Measurements from ENCODE around the gene TMEM17.
"Not testable (repeated sequence)": the region's sequence is repeated elsewhere in the genome, so short reads cannot be mapped to it uniquely, and the experiment has no call there.

Gene TMEM17

GRCh38 chr2:62539606-62540407 lies 33.8 kb upstream of the TMEM17 start:
- no peak for TF ChIP-seq CTCF (IDR thresholded peaks at IDR 0.05; ENCODE audit: borderline replicate concordance, insufficient read depth, low read depth, low read length)
- H3K4me3 ChIP-seq (ENCODE audit: low read depth, low read length), result no peak overlapping the region

- no peak overlapping the region for H3K4me3 ChIP-seq (ENCODE audit: low read depth, low read length)
- TF ChIP-seq CTCF (IDR thresholded peaks at IDR 0.05; ENCODE audit: borderline replicate concordance, insufficient read depth, low read depth, low read length), result no peak
Measured at GRCh38 chr2:62538756-62539155, 32.8 kb upstream of the TMEM17 start.

DNA sequence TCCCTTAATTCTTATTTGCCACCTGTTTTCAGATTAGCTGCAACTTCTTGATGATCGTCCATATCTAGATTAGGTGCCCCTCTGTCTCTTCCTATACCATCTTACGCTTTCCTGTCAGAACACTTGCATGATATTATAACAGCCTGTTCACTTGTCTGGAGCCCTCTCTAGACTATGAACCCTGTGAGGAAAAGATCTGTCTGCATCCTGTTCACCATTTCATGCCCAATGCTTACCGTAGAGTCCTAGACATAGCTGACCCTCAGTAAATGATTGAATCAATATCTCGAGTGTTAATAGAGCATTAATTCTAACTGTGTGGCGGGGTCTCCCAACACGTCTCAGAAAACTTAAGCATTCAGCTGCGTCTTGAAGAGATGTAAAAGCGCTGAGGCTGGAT lies 31.8 kb upstream of the TMEM17 start:
- no peak overlapping the region for H3K4me3 ChIP-seq (ENCODE audit: low read depth, low read length)
- no peak for TF ChIP-seq CTCF (IDR thresholded peaks at IDR 0.05; ENCODE audit: borderline replicate concordance, insufficient read depth, low read depth, low read length)

DNA sequence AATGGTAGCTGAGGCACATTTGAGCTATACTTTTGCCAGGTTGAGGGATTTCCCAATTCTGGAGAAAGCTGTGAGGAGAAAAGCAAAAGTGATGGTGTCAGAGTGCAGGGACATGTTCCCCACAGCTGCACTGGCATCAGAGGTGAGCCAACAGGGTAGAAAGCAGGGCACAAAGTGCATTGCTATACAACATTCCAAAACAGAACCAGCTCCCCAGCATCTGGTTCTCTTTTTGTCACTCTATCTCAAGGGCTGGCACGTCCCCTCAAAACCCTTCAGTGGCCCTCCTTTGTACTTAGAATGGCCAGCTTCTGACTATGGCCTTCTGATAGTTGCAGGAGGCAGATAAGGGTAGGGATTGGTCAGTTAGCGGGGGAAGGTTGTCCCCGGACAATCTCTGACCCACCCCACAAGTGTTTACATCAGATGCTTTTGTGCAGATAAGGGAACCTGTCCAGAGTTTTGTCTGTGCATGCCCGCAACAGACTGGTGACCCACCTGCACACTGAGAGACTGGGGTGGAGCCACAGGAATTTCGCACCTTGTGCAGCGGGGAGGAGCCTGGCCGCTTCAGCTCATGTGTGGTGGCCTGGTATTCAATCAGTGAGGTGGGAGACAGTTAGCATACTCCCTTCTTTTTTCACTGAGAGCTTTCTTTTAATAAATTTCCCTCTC lies 31.0 kb upstream of the TMEM17 start:
- no peak for TF ChIP-seq CTCF (IDR thresholded peaks at IDR 0.05; ENCODE audit: borderline replicate concordance, insufficient read depth, low read depth, low read length)
- no peak overlapping the region for H3K4me3 ChIP-seq (ENCODE audit: low read depth, low read length)

GRCh38 chr2:62535521-62535920 lies 29.5 kb upstream of the TMEM17 start:
- H3K4me3 ChIP-seq (ENCODE audit: low read depth, low read length), result not testable (repeated sequence)

DNA sequence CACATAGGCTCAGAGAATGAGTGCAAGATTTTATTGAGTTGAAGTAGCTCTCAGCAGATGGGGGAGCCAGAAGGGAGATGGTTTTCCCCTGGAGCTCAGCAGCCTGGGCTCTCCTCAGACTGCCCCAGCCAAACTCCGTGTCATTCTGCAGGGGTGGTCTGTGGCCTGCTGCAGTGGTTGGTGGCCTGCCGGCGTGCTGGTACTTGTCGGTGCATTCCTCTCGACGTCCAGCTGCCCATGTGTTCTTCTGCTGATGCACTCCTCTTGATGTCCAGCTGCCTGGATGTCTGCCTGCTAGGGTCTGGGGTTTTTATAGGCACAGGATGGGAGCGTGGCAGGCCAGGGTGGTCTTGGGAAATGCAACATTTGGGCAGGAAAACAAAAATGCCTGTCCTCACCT lies 25.6 kb upstream of the TMEM17 start:
- TF ChIP-seq CTCF (IDR thresholded peaks at IDR 0.05; ENCODE audit: borderline replicate concordance, insufficient read depth, low read depth, low read length), result no peak
- no peak overlapping the region for H3K4me3 ChIP-seq (ENCODE audit: low read depth, low read length)

GRCh38 chr2:62529758-62530157 lies 23.8 kb upstream of the TMEM17 start:
- no peak overlapping the region for H3K4me3 ChIP-seq (ENCODE audit: low read depth, low read length)
- TF ChIP-seq CTCF (IDR thresholded peaks at IDR 0.05; ENCODE audit: borderline replicate concordance, insufficient read depth, low read depth, low read length), result no peak
